OCI-LY7 (cell line): ENCODE data around the gene TMEM184A. TPM values are rescaled to one million over a fixed set of nuclear protein-coding genes. Genes with fewer than 3 reads are reported as not detected.

ENCODE experiments used
- BruUV-seq: library from RNA; stranded (reverse); fragments of 400-500 nt; replicated peaks from 2 replicates; lab custom pipeline; 2021; lab: Mats Ljungman, UMichigan
- CTCF ChIA-PET: fragments of 300-600 bp; sonication (Branson Sonifier 250); formaldehyde crosslinking; loops from one replicate; lab custom pipeline; 2022; ENCODE audit warnings: antibody characterized with exemption; ENCODE audit not compliant: unreplicated experiment; lab: Charles Lee
- POLR2A ChIA-PET: fragments of 300-600 bp; sonication (Branson Sonifier 250); formaldehyde crosslinking; loops from one replicate; lab custom pipeline; 2022; ENCODE audit warnings: antibody characterized with exemption; lab: Charles Lee
- DNase-seq: peaks from one replicate; pipeline ENCODE4 v3.0.0-alpha.2; 2015; ENCODE audit warnings: low spot score
- H2AFZ ChIP-seq: fragments of 200-600 bp; sonication (generic), shearing (Covaris generic); 2 replicates; pipeline ENCODE4 v1.6.1; 2014; ENCODE audit warnings: mild to moderate bottlenecking, antibody characterized with exemption, low read length, moderate library complexity
- H3K27ac ChIP-seq: fragments of 200-600 bp; sonication (generic); 2 replicates; pipeline ENCODE4 v1.5.1; 2014; ENCODE audit warnings: mixed run types, low read depth, mild to moderate bottlenecking, moderate library complexity, low read length, inconsistent platforms; ENCODE audit not compliant: poor library complexity, severe bottlenecking
- H3K36me3 ChIP-seq: fragments of 200-600 bp; sonication (generic); 2 replicates; pipeline ENCODE4 v1.6.1; 2014; ENCODE audit warnings: mild to moderate bottlenecking, antibody characterized with exemption, low read length, moderate library complexity, mixed read lengths; ENCODE audit not compliant: insufficient read depth
- H3K4me1 ChIP-seq: fragments of 200-600 bp; sonication (generic); 2 replicates; pipeline ENCODE4 v1.5.1; 2014; ENCODE audit warnings: mild to moderate bottlenecking, low read length; ENCODE audit not compliant: insufficient read depth, poor library complexity, severe bottlenecking
- H3K4me2 ChIP-seq: fragments of 200-600 bp; sonication (generic); 2 replicates; pipeline ENCODE4 v1.6.1; 2014; ENCODE audit warnings: mild to moderate bottlenecking, low read length
- H3K4me3 ChIP-seq: fragments of 200-600 bp; sonication (generic); 2 replicates; pipeline ENCODE4 v1.5.1; 2014; ENCODE audit warnings: mild to moderate bottlenecking, low read depth, low read length; ENCODE audit not compliant: poor library complexity, severe bottlenecking
- H3K79me2 ChIP-seq: fragments of 200-600 bp; sonication (generic); 2 replicates; pipeline ENCODE4 v1.6.1; 2016; ENCODE audit warnings: low read depth, mild to moderate bottlenecking, low read length, moderate library complexity, mixed read lengths; ENCODE audit not compliant: insufficient read depth
- H3K9me2 ChIP-seq: fragments of 200-600 bp; sonication (generic); 2 replicates; pipeline ENCODE4 v1.6.1; 2016; ENCODE audit warnings: mild to moderate bottlenecking, low read length, mixed read lengths; ENCODE audit not compliant: insufficient read depth
- H3K9me3 ChIP-seq: fragments of 200-600 bp; sonication (generic); 2 replicates; pipeline ENCODE4 v1.6.1; 2014; ENCODE audit warnings: mild to moderate bottlenecking, mixed run types, low read length, mixed read lengths
- H4K20me1 ChIP-seq: fragments of 200-600 bp; sonication (generic); 2 replicates; pipeline ENCODE4 v1.6.1; 2014; ENCODE audit warnings: mild to moderate bottlenecking, antibody characterized with exemption, low read length, moderate library complexity, mixed read lengths; ENCODE audit not compliant: insufficient read depth
- EZH2phosphoT487 ChIP-seq: fragments of 200-600 bp; sonication (generic); IDR thresholded peaks from 2 replicates; pipeline ENCODE4 v1.6.1; 2018; ENCODE audit warnings: low read depth, borderline replicate concordance, mild to moderate bottlenecking, mixed run types, antibody characterized with exemption, low read length, moderate library complexity, mixed read lengths
- intact Hi-C: fragments of 100-400 bp; cut with micrococcal nuclease; formaldehyde crosslinking; loops from one replicate; pipeline ENCODE4 v1.10.0; 2022; ENCODE audit not compliant: unreplicated experiment
- total RNA-seq, 2 experiments: library from RNA; depleted of rRNA in 1 of 2; stranded (reverse); fragments of >200 nt in 1 of 2; shearing (Covaris generic) in 1 of 2; gene quantifications; 2 replicates each; pipeline ENCODE4 v1.2.3, GENCODE V29; 2014 to 2022
- TF ChIP-seq, protein P1 (sequence below): fragments of 200-600 bp; sonication (generic); conservative IDR thresholded peaks from 2 replicates; pipeline ENCODE4 v1.5.1; 2014; ENCODE audit warnings: mild to moderate bottlenecking, antibody characterized with exemption, low read length, moderate library complexity, mixed read lengths

Gene TMEM184A
- total RNA-seq, 2 experiments from 2014 or later, result 0.19 TPM; not detected in 1

DNA sequence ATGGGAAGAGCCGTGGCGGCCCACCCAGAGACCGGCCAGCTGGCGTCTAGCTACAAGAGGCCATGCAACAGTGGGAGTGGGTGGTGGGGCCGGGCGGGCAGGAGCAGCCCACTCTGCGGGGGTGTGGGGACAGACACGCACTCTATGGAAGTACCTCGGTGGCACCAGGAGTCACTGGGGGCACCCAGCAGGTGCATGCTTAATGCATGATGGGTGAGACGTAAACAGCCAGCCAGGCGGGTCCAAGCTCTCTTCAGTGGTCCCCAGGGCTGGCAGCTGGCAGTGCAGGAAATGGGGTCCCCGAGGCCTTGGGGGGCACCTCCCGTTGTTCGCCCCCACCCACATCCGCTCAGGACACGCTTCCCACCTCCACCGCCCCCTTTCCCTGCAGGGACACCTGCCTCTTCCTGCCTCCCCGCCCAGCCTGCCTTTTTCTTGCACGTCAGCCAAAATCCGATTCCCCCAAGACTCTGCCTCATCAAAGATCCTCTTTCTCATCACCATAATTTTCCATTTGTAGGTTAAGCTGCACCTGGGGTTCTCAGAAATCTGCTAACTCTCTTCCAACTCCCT lies 36.4 kb upstream of the TMEM184A start:
- Histone ChIP-seq H4K20me1 (no peaks in the 10 kb centered on the region; the same call in 1 of the 2 replicates), H3K36me3 (no peaks in the 10 kb centered on the region), H3K4me1 (peaks cover 21% of the 10 kb centered on the region), H3K4me2 (peak overlapping the region; percentile 64), H3K9me2 (no peaks in the 10 kb centered on the region), H3K79me2 (no peaks in the 10 kb centered on the region), H2AFZ (peak overlapping the region; percentile 45; the same call in 1 of the 2 replicates), H3K4me3 (peak overlapping the region; percentile 55), H3K27ac (peak overlapping the region; percentile 2), H3K9me3 (0 out of 2 replicates have a peak, but pooled peaks cover 7% of the 10 kb centered on the region)
- intact Hi-C loops, result loop anchor here (5.0 kb wide), 1 partner anchor 165 kb away; no protein-coding TSS in a partner anchor
- CTCF ChIA-PET, result no interaction called here
- DNase-seq, result peak; percentile 71
- POLR2A ChIA-PET, result interaction anchor here (0.6 kb wide), 2 partner anchors 83 to 290 kb away, joined by 3 to 4 read pairs; no protein-coding TSS in a partner anchor
- BruUV-seq, result no TSS peak
- TF ChIP-seq, protein P1, sequence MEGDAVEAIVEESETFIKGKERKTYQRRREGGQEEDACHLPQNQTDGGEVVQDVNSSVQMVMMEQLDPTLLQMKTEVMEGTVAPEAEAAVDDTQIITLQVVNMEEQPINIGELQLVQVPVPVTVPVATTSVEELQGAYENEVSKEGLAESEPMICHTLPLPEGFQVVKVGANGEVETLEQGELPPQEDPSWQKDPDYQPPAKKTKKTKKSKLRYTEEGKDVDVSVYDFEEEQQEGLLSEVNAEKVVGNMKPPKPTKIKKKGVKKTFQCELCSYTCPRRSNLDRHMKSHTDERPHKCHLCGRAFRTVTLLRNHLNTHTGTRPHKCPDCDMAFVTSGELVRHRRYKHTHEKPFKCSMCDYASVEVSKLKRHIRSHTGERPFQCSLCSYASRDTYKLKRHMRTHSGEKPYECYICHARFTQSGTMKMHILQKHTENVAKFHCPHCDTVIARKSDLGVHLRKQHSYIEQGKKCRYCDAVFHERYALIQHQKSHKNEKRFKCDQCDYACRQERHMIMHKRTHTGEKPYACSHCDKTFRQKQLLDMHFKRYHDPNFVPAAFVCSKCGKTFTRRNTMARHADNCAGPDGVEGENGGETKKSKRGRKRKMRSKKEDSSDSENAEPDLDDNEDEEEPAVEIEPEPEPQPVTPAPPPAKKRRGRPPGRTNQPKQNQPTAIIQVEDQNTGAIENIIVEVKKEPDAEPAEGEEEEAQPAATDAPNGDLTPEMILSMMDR, result no peak
- TF ChIP-seq EZH2phosphoT487, result no peak

DNA sequence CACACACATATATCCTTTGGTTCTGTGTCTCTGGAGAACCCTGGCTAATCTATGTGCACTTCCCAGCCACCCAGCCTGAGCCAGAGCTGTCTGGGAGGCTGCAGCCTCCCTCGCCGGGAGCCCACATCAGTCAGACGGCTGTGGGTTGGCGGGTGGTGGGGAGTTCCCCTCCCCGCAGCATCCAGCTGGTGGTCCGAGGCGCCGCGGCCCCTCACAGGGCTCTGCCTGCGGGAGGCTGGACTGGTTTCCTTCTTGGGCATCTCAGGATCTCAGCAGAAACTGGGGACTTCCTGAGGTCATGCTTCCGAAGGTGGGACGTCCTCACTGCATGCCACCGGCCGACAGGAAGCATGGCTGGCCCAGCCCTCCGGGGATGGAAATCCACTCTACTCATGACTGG lies 35.9 kb upstream of the TMEM184A start:
- 0 out of 2 replicates have a peak, but pooled peaks cover 7% of the 10 kb centered on the region for H3K9me3 ChIP-seq
- H3K36me3 ChIP-seq, result no peaks in the 10 kb centered on the region
- POLR2A ChIA-PET, result interaction anchor here (0.6 kb wide), 1 partner anchor 82 kb away, joined by 3 read pairs; no protein-coding TSS in a partner anchor
- H4K20me1 ChIP-seq, result no peaks in the 10 kb centered on the region; the same call in 1 of the 2 replicates
- H3K4me3 ChIP-seq, result peak overlapping the region; percentile 55
- H3K9me2 ChIP-seq, result no peaks in the 10 kb centered on the region
- peak overlapping the region; percentile 64 for H3K4me2 ChIP-seq
- peak overlapping the region; percentile 45; the same call in 1 of the 2 replicates for H2AFZ ChIP-seq
- BruUV-seq, result no TSS peak
- peak; percentile 19 for DNase-seq
- no peak overlapping the region for H3K27ac ChIP-seq
- intact Hi-C loops, result loop anchor here (5.0 kb wide), 1 partner anchor 165 kb away; no protein-coding TSS in a partner anchor
- peaks cover 21% of the 10 kb centered on the region for H3K4me1 ChIP-seq
- CTCF ChIA-PET, result interaction anchor here (0.6 kb wide), 1 partner anchor 169 kb away, joined by 3 read pairs; no protein-coding TSS in a partner anchor
- H3K79me2 ChIP-seq, result no peaks in the 10 kb centered on the region
- TF ChIP-seq, protein P1, result no peak
- TF ChIP-seq EZH2phosphoT487, result no peak
